Small intestine (tissue), 7 donors: Measurements from ENCODE around the gene ELP5. TPM values are rescaled to one million over a fixed set of nuclear protein-coding genes. Genes with fewer than 3 reads are reported as not detected.

Experiments used
- DNase-seq, 2 donors: peaks; one replicate each; pipeline versions ENCODE4 v3.0.0 to v3.0.0-alpha.2; 2013
- FAIRE-seq: peaks from 2 replicates; lab custom pipeline; 2012; peaks lifted over from hg19 to GRCh38; lab: Jason Lieb, UNC
- H3K27ac ChIP-seq, 3 donors: one replicate each; pipeline ENCODE4 v1.5.1; 2013; ENCODE audit warnings: low read length in 2 of 3, mild to moderate bottlenecking in 2 of 3, control low read depth in 1 of 3, inconsistent platforms in 1 of 3, low read depth in 1 of 3, moderate library complexity in 1 of 3
- H3K27me3 ChIP-seq, 3 donors: one replicate each; pipeline ENCODE4 v1.6.1; 2013; ENCODE audit warnings: low read length in 3 of 3, inconsistent platforms in 1 of 3; ENCODE audit not compliant: control insufficient read depth in 3 of 3, insufficient read depth in 3 of 3
- H3K36me3 ChIP-seq, 3 donors: one replicate each; pipeline ENCODE4 v1.6.1; 2013; ENCODE audit warnings: low read length in 3 of 3, inconsistent platforms in 1 of 3, low read depth in 1 of 3, mild to moderate bottlenecking in 1 of 3, moderate library complexity in 1 of 3; ENCODE audit not compliant: control insufficient read depth in 3 of 3, insufficient read depth in 2 of 3
- H3K4me1 ChIP-seq, 3 donors: one replicate each; pipeline ENCODE4 v1.6.1; 2013; ENCODE audit warnings: low read length in 2 of 3, inconsistent platforms in 1 of 3, low read depth in 1 of 3, mild to moderate bottlenecking in 1 of 3, moderate library complexity in 1 of 3; ENCODE audit not compliant: control insufficient read depth in 3 of 3, insufficient read depth in 2 of 3
- H3K4me3 ChIP-seq, 3 donors: one replicate each; pipeline ENCODE4 v1.5.1; 2013; ENCODE audit warnings: low read length in 3 of 3, control low read depth in 1 of 3, inconsistent platforms in 1 of 3, low read depth in 1 of 3, mild to moderate bottlenecking in 1 of 3, moderate library complexity in 1 of 3
- H3K9me3 ChIP-seq, 2 donors: one replicate each; pipeline ENCODE4 v1.6.1; 2013; ENCODE audit warnings: low read depth in 1 of 2, low read length in 1 of 2; ENCODE audit not compliant: control insufficient read depth in 2 of 2, insufficient read depth in 1 of 2
- WGBS, 3 donors: extraction: QIAGEN DNeasy Blood & Tissue Kit; methylation state at CpG; one replicate each; pipeline ENCODE4 v1.1.7; 2013; 5-methylcytosine and 5-hydroxymethylcytosine counted together
- polyA plus RNA-seq, 4 donors: library from polyadenylated mRNA; stranded (reverse) in 3 of 4; unstranded in 1 of 4; fragments of 200-250 nt in 3 of 4; fragments of 120-200 nt in 1 of 4; gene quantifications; one replicate each; pipeline versions ENCODE4 v1.2.1 to v1.2.3, GENCODE V29; 2013
- donor health status: healthy with polysubstance abuse.
- donor health status: control.
- donor health status: control.
- donor health status: Bipolar disorder and iron deficiency.
- donor health status: healthy.

ELP5 gene
- polyA plus RNA-seq, 4 donors = 31.3 to 84.6 (median 45.4) TPM

GRCh38 chr17:7294614-7295153 is 42.7 kb downstream of the ELP5 start, which contains the start of gene YBX2:
YBX2 (minus strand) TSS chr17:7294639; CDS start chr17:7294500, 139 bp downstream.
- FAIRE-seq = no peak
- peak within 1 kb of the TSS; percentile 24 to 87 (median 83) for H3K27ac ChIP-seq
- H3K27me3 ChIP-seq = peaks cover 0 to 16% (median 7%) of the 10 kb centered on the region in 3 donors

GRCh38 chr17:7295230-7296180 is 43.5 kb downstream of the ELP5 start:
- peaks cover 0 to 6% of the 10 kb centered on the region in 2 donors for H3K9me3 ChIP-seq
- no peak for FAIRE-seq
- DNase-seq = no peak
- H3K4me3 ChIP-seq = peak overlapping the region in 1 of 3 donors; percentile 16
- peaks cover 0 to 16% (median 7%) of the 10 kb centered on the region in 3 donors for H3K27me3 ChIP-seq
- WGBS, 3 donors = 52 to 57% (median 53%) methylated on average over 41 to 42 of the region's 42 CpGs
- peaks cover 0 to 30% (median 10%) of the 10 kb centered on the region in 3 donors for H3K4me1 ChIP-seq
- H3K36me3 ChIP-seq = no peaks in the 10 kb centered on the region
- peak overlapping the region; percentile 24 to 87 (median 24) for H3K27ac ChIP-seq

More at GRCh38 chr17:7294614-7295153, 42.7 kb downstream of the ELP5 start, which contains the start of gene YBX2:
- Histone ChIP-seq H3K36me3 (no peaks in the 10 kb centered on the region), H3K9me3 (peaks cover 0 to 6% of the 10 kb centered on the region in 2 donors), H3K4me3 (peak within 1 kb of the TSS; percentile 16 to 44 (median 22)), H3K4me1 (peaks cover 0 to 30% (median 10%) of the 10 kb centered on the region in 3 donors)
- DNase-seq = peak; percentile 94
- WGBS, 3 donors = 0 to 2% (median 1%) methylated on average over 19 to 57 of the region's 57 CpGs

- Histone ChIP-seq H3K27me3 (peaks cover 0 to 16% (median 7%) of the 10 kb centered on the region in 3 donors), H3K4me1 (peaks cover 0 to 30% (median 10%) of the 10 kb centered on the region in 3 donors), H3K36me3 (no peaks in the 10 kb centered on the region), H3K4me3 (no peak overlapping the region), H3K27ac (peak overlapping the region in 1 of 3 donors; percentile 87), H3K9me3 (peaks cover 0 to 6% of the 10 kb centered on the region in 2 donors)
- FAIRE-seq (no peak), DNase-seq (peak; percentile 76 to 92)
- WGBS, 3 donors = 5 to 7% (median 5%) methylated on average over 34 to 51 of the region's 51 CpGs
Measured at GRCh38 chr17:7296189-7296861, 44.3 kb downstream of the ELP5 start.

GRCh38 chr17:7304179-7304578 is 52.2 kb downstream of the ELP5 start:
- DNase-seq (no peak), FAIRE-seq (no peak)
- Histone ChIP-seq H3K4me1 (peaks cover 0 to 7% (median 0%) of the 10 kb centered on the region in 3 donors), H3K27ac (no peak overlapping the region), H3K36me3 (peaks cover 0 to 2% (median 0%) of the 10 kb centered on the region in 3 donors), H3K9me3 (no peaks in the 10 kb centered on the region), H3K27me3 (no peaks in the 10 kb centered on the region), H3K4me3 (no peak overlapping the region)
- 96 to 99% (median 96%) methylated on average over 7 of the region's 7 CpGs for WGBS, 3 donors

- peak within 1 kb of the TSS; percentile 87 to 99 (median 95) for H3K4me3 ChIP-seq
- 0% methylated on average over 54 to 64 of the region's 64 CpGs for WGBS, 3 donors
- H3K36me3 ChIP-seq = peaks cover 0 to 23% (median 16%) of the 10 kb centered on the region in 3 donors
- peak within 1 kb of the TSS; percentile 96 to 98 (median 96) for H3K27ac ChIP-seq
- H3K9me3 ChIP-seq = no peaks in the 10 kb centered on the region
- peak; percentile 100 for DNase-seq
- FAIRE-seq = peak; percentile 36
- H3K27me3 ChIP-seq = no peaks in the 10 kb centered on the region
- H3K4me1 ChIP-seq = peaks cover 2 to 17% (median 6%) of the 10 kb centered on the region in 3 donors
Measured at GRCh38 chr17:7306911-7307685, 55.1 kb downstream of the ELP5 start, which contains the start of gene EIF5A. EIF5A (plus strand) TSS chr17:7307628; CDS start chr17:7309636, 2,008 bp downstream.

GRCh38 chr17:7307686-7308624 is 55.9 kb downstream of the ELP5 start:
- H3K36me3 ChIP-seq = peaks cover 0 to 32% (median 18%) of the 10 kb centered on the region in 3 donors
- DNase-seq = peak; percentile 40 to 64
- no peaks in the 10 kb centered on the region for H3K9me3 ChIP-seq
- H3K27ac ChIP-seq = peak overlapping the region; percentile 96 to 98 (median 96)
- H3K4me3 ChIP-seq = peak overlapping the region; percentile 87 to 99 (median 95)
- WGBS, 3 donors = 0 to 1% (median 0%) methylated on average over 36 to 104 of the region's 104 CpGs
- FAIRE-seq = no peak
- peaks cover 2 to 17% (median 6%) of the 10 kb centered on the region in 3 donors for H3K4me1 ChIP-seq
- no peaks in the 10 kb centered on the region for H3K27me3 ChIP-seq
